Lower lobe of right lung (tissue), 2 donors: ENCODE results near the gene ZBTB46. TPM values are rescaled to one million over a fixed set of nuclear protein-coding genes. Genes with fewer than 3 reads are reported as not detected.
A peak's percentile ranks its signal among the peaks of the same experiment; 100 is the strongest.

ENCODE experiments used
- ATAC-seq, 2 donors: fragments of 200-7000 bp; cut with Tn5 transposase; one replicate each; pipeline ENCODE4 v1.9.1; 2020 to 2022; ENCODE audit warnings: mild to moderate bottlenecking in 2 of 2, moderate library complexity in 2 of 2
- DNase-seq: peaks from one replicate; pipeline ENCODE4 v3.0.0-alpha.2; 2020
- H3K27ac ChIP-seq: fragments of 200-600 bp; one replicate; pipeline ENCODE4 v1.8.0; 2022
- H3K27me3 ChIP-seq: fragments of 200-600 bp; one replicate; pipeline ENCODE4 v1.8.0; 2022; ENCODE audit warnings: low read depth
- H3K36me3 ChIP-seq: fragments of 200-600 bp; one replicate; pipeline ENCODE4 v1.8.0; 2022; ENCODE audit warnings: mild to moderate bottlenecking
- H3K4me1 ChIP-seq: fragments of 200-600 bp; one replicate; pipeline ENCODE4 v1.8.0; 2022
- H3K4me3 ChIP-seq: fragments of 200-600 bp; one replicate; pipeline ENCODE4 v1.8.0; 2022; ENCODE audit warnings: mild to moderate bottlenecking
- H3K9me3 ChIP-seq: fragments of 200-600 bp; one replicate; pipeline ENCODE4 v1.8.0; 2022
- CTCF ChIP-seq: fragments of 200-600 bp; IDR thresholded peaks from one replicate; pipeline ENCODE4 v1.8.0; 2022; ENCODE audit warnings: antibody characterized with exemption, mild to moderate bottlenecking
- intact Hi-C: fragments of 100-400 bp; cut with DNase I; formaldehyde crosslinking; loops from one replicate; pipeline ENCODE4 v1.11.0; 2022
- total RNA-seq: library from RNA; stranded (reverse); fragmentation: NEBNext Ultra II Directional; extraction: Animal tissue kit (Norgen Biotek cat#: 25700); gene quantifications from one replicate; pipeline ENCODE4 v1.2.1, GENCODE V29; 2021
- donor health status: DM: no; HTN: yes; CAD: no; lungs with severe emphysema.

The ZBTB46 gene
- total RNA-seq, 1 donor from 2014 or later: 9.9 TPM

- intact Hi-C loops: no loop called here
- Histone ChIP-seq H3K27ac (no peak overlapping the region), H3K4me3 (no peak overlapping the region), H3K36me3 (no peaks in the 10 kb centered on the region), H3K27me3 (no peaks in the 10 kb centered on the region), H3K4me1 (peaks cover 14% of the 10 kb centered on the region), H3K9me3 (no peaks in the 10 kb centered on the region)
- no peak for ATAC-seq
- DNase-seq: no peak
- no peak for TF ChIP-seq CTCF
Observed at GRCh38 chr20:63821811-63822210, 9.3 kb downstream of the ZBTB46 start.

GRCh38 chr20:63819224-63819921 lies 11.7 kb downstream of the ZBTB46 start:
- no peak overlapping the region for H3K27ac ChIP-seq
- H3K36me3 ChIP-seq: no peaks in the 10 kb centered on the region
- H3K4me1 ChIP-seq: peaks cover 14% of the 10 kb centered on the region
- DNase-seq (no peak), ATAC-seq (peak in 1 of 2 donors; percentile 22)
- intact Hi-C loops: no loop called here
- peak; percentile 33 for TF ChIP-seq CTCF
- no peaks in the 10 kb centered on the region for H3K27me3 ChIP-seq
- H3K9me3 ChIP-seq: no peaks in the 10 kb centered on the region
- peak overlapping the region; percentile 7 for H3K4me3 ChIP-seq

DNA sequence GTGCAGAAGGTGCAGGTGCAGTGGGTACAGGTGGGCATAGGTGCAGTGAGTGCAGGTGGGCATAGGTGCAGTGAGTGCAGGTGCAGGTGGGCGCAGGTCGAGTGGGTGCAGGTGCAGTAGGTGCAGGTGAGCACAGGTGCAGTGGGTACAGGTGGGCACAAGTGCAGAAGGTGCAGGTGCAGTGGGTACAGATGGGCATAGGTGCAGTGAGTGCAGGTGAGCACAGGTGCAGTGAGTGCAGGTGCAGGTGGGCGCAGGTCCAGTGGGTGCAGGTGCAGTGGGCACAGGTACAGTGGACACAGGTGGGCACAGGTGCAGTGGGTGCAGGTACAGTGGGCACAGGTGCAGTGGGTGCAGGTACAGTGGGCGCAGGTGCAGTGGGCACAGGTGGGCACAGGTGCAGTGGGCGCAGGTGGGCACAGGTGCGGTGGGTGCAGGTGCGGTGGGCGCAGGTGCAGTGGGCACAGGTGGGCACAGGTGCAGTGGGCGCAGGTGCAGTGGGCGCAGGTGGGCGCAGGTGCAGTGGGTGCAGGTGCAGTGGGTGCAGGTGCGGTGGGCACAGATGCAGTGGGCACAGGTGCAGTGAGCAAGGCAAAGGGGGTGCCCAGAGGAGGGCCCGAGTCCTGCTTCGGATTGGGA lies 15.3 kb downstream of the ZBTB46 start:
- Histone ChIP-seq H3K27me3 (no peaks in the 10 kb centered on the region), H3K4me1 (peaks cover 5% of the 10 kb centered on the region), H3K27ac (no peak overlapping the region), H3K4me3 (no peak overlapping the region), H3K9me3 (no peaks in the 10 kb centered on the region), H3K36me3 (no peaks in the 10 kb centered on the region)
- intact Hi-C loops: no loop called here
- TF ChIP-seq CTCF: no peak
- ATAC-seq: no peak
- DNase-seq: no peak

DNA sequence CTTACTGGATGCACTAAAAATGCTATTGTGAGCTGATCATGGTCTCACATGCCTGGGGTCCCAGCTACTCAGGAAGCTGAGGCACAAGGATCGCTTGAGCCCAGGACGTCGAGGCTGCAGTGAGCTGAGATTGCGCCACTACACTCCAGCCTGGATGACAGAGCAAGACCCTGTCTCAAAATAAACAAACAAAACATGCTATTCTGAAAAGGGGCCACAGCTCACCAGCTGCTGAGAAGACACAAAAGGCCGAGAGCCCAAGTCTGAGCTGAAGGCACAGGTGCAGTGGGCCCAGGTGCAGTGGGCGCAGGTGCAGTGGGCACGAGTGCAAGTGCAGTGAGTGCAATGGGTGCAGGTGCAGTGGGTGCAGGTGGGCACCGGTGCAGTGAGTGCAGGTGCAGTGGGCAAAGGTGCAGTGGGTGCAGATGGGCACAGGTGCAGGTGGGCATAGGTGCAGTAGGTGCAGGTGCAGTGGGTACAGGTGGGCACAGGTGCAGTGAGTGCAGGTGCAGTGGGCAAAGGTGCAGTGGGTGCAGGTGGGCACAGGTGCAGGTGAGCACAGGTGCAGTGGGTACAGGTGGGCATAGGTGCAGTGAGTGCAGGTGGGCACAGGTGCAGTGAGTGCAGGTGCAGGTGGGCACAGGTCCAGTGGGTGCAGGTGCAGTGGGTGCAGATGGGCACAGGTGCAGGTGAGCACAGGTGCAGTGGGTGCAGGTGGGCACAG lies 16.0 kb downstream of the ZBTB46 start:
- H3K36me3 ChIP-seq: no peaks in the 10 kb centered on the region
- no peaks in the 10 kb centered on the region for H3K9me3 ChIP-seq
- H3K27ac ChIP-seq: no peak overlapping the region
- H3K4me1 ChIP-seq: peaks cover 3% of the 10 kb centered on the region
- no peak for TF ChIP-seq CTCF
- H3K27me3 ChIP-seq: no peaks in the 10 kb centered on the region
- DNase-seq (no peak), ATAC-seq (no peak)
- intact Hi-C loops: no loop called here
- no peak overlapping the region for H3K4me3 ChIP-seq

GRCh38 chr20:63811491-63811875 lies 19.6 kb downstream of the ZBTB46 start:
- no peak for ATAC-seq
- DNase-seq: no peak
- no peaks in the 10 kb centered on the region for H3K4me1 ChIP-seq
- no peaks in the 10 kb centered on the region for H3K36me3 ChIP-seq
- no peak for TF ChIP-seq CTCF
- no peak overlapping the region for H3K27ac ChIP-seq
- no peaks in the 10 kb centered on the region for H3K27me3 ChIP-seq
- no peak overlapping the region for H3K4me3 ChIP-seq
- intact Hi-C loops: no loop called here
- no peaks in the 10 kb centered on the region for H3K9me3 ChIP-seq
